Eye (tissue), 1 donor: ENCODE data around the gene EPHX1.
"Not testable (repeated sequence)": the region's sequence is repeated elsewhere in the genome, so short reads cannot be mapped to it uniquely, and the experiment has no call there.

Experiments used
- DNase-seq: peaks from one replicate; pipeline ENCODE4 v3.0.0-alpha.2; 2015

Gene EPHX1

DNA sequence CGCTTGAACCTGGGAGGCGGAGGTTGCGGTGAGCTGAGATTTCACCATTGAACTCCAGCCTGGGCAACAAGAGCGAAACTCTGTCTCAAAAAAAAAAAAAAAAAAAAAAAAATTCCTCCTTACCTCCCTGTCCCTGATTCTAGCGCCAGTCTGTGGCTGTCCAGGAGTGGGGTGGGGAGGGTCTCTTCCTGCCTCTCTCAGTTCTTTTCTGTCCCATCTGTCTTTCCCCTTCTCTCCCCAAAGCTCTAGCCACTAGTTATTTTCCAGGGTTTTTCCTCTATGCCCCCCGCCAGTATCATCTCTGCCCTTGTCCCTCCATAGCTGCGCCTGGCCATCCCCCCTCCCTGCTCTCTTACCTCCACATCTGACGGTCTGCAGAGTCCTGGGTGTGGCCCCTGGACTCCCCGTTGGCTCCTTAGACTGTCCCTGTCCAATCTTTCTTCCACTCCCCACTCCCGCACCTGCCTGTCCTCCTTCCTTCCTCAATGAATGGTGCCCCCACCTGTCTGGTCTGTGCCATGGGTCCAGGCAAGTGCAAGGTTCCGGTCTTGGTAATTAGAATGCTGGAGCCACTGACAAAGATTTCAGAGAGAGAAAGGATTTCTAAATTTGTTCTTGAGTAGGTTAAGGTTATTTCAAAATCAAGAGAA lies 73.8 kb downstream of the EPHX1 start:
- DNase-seq: no peak

- no peak for DNase-seq
These were observed 75.4 kb downstream of the EPHX1 start for GRCh38 chr1:225885336-225885735.

- no peak for DNase-seq
These were observed 76.5 kb downstream of the EPHX1 start for GRCh38 chr1:225886159-225887029.

GRCh38 chr1:225887030-225887314 lies 77.0 kb downstream of the EPHX1 start:
- DNase-seq: no peak

- not testable (repeated sequence) for DNase-seq
These were observed 77.8 kb downstream of the EPHX1 start for GRCh38 chr1:225887554-225888288.

DNA sequence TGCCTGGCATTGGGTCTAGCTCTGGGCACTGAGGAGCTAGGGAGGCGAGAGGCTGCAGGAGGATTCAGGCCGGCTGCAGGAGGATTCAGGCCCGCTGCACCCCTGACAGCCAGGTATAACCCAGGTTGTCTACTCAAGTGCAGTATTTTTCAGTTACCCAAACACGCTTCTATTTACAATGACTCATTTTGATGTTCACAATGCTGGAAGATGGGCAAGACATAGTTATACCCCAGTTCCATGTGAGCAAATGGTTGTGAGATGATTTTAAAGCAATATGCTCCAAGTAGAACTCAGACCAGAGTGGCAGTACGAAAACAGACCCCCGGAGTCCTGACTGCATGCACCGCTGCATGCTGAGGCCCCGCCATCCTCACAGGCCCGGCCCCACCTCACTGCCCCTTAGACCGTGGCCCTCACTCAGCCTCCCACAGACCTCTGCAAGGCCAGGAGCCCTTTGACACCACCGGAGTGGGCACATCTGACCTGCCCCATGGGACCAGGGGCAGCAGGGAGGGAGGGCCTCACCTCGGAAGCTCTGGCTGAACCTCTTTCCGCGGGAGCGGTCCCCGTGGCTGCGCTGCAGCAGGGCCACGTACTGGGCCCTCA lies 78.5 kb downstream of the EPHX1 start:
- no peak for DNase-seq

DNA sequence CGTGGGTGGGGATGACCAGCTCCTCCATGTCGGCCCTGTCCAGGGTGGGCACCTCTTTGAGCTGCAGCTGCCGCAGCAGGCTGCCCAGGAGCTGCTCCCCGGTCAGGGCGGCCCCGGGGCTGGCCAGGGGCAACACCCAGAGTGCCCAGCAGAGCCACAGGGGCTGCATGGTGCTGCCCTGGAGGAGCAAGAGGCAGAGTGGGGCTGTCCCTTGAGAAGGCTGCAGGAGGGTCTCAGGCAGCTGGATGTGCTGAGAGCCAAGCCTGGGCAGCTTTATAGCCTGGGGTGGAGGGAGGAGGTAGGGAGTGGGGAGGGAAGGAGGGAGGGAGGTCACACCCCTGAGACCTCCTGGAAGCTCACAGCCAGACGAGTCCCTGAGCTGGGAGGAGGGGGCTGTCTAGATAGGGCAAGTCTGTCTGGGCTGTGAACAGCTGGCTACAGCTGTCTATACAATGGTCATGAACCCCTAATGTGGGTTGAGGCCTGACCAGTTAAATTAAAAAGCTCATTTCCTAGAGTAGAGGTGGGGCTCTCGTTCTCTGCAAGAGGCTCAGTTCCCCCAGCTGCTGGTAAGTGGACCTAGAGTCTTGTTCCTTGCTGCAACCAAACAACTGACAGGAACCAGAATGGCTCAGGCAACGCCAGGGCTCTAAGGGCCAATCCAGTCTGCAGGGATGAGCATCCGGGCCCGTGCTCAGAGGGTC lies 79.1 kb downstream of the EPHX1 start, which contains the start of gene LEFTY1:
Gene LEFTY1, minus strand, starts transcription at position 249 of the 704 bp plus-strand sequence. Its CDS starts 80 bp downstream, at position 169.
- DNase-seq: peak; percentile 67

DNA sequence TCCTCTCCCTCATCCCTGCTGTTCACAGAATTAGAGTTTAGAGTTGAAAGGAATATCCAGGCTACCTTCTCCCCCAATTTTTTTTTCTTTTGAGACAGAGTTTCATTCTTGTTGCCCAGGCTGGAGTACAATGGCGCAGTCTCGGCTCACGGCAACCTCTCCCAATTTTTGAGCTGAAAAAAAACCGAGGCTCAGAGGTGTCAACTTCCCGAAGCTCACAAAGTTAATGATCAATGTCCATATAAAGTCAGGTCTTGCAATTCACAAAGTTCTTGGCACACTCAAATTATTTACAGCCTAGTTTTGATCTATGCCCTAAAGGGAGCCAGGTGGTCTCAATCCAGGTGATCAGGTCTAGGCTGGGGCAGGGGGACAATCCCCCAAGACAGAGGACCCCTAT lies 79.8 kb downstream of the EPHX1 start:
- DNase-seq: no peak

DNA sequence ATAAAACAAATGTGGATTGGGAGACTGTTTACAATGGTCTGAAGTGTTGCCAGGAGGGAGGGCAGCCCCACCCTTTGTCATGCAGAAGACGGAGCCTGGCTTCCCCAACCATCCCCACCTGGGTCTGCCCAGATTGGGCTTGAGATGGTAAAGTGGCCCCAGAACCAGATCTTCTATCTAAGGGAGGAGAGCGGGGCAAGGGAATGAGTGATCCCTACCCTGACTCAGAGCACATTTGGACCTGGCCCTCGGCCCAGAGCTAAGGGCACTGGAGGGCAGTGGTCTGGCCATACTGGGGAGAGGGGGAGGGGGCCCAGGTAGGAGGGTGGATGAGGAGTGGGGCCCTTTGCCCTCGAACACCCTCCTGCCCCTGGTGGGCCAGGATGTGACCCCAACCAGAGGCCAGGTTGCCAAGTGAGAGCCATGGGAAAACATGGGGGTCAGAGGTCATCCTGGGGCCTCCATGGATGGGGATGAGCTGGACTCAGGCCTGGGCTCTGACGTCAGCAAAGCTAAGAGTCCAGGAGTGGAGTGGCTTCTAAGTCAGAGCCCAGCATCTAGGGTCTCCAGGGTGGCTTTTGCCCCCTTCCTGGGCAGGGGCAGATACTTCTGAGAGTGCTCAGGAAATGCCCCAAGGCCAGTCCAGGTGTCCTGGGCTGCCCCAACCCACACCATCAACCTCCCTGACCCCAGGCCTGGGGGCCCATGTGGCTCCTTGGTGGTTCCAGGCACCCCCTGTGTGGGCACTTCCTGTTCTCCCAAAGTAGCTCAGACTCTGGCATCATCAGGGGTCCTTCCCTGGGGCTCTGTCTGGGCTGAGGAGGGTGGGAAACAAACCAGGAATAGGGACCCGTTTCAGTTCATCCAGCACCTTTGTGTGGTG lies 80.7 kb downstream of the EPHX1 start:
- no peak for DNase-seq

DNA sequence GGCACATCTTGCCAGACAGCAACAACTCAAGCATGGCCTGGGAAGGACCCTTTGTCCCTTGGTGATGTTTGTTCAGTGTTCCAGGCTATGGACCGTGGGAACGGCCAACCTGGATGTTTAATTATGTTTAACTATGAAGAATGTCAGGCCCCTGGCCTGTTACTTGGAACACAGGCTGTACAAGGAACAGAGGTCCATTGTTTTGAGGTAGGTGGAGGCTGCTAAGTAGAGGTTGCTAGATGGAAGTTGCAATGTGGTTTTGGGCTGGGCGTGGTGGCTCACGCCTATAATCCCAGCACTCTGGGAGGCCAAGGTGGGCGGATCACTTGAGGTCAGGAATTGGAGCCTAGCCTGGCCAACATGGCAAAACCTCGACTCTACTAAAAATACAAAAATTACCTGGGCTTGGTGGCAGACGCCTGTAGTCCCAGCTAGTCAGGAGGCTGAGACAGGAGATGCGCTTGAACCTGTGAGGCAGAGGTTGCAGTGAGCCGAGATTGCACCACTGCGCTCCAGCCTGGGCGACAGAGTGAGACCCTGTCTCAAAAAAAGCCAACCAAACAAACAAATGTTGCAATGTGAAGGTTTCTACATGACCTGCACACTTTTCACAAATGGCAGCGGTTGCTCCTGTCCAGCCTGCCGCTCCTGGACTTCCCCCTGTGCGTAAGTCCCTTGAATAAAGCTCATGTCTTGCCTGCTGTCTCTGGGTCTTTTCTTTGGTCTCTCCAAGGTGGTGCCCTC lies 81.5 kb downstream of the EPHX1 start:
- DNase-seq: no peak

- no peak for DNase-seq
These were observed 82.4 kb downstream of the EPHX1 start for GRCh38 chr1:225892307-225892706.
